GM18526 (cell line): ENCODE measurements around the gene P2RY6.

Experiments used
- POLR2A ChIP-seq: IDR thresholded peaks from 3 replicates; pipeline ENCODE4 v1.6.1; 2011; ENCODE audit not compliant: insufficient read length; ENCODE audit errors: extremely low read depth

P2RY6 gene

GRCh38 chr11:73234471-73235181, 37.5 kb upstream of the P2RY6 start:
- TF ChIP-seq POLR2A = no peak

- TF ChIP-seq POLR2A = no peak
These were observed 36.8 kb upstream of the P2RY6 start for GRCh38 chr11:73235236-73235786.

GRCh38 chr11:73236205-73236765, 35.9 kb upstream of the P2RY6 start:
- no peak for TF ChIP-seq POLR2A

GRCh38 chr11:73236854-73237253, 35.3 kb upstream of the P2RY6 start:
- no peak for TF ChIP-seq POLR2A

- TF ChIP-seq POLR2A = no peak
These were observed 34.5 kb upstream of the P2RY6 start for GRCh38 chr11:73237471-73238290.

GRCh38 chr11:73239111-73239521, 33.0 kb upstream of the P2RY6 start:
- no peak for TF ChIP-seq POLR2A

- no peak for TF ChIP-seq POLR2A
These were observed 32.5 kb upstream of the P2RY6 start for GRCh38 chr11:73239571-73240189.

- TF ChIP-seq POLR2A = no peak
These were observed 31.9 kb upstream of the P2RY6 start for GRCh38 chr11:73240190-73240781.

- no peak for TF ChIP-seq POLR2A
These were observed 30.8 kb upstream of the P2RY6 start for GRCh38 chr11:73241300-73241699.

- no peak for TF ChIP-seq POLR2A
These were observed 29.7 kb upstream of the P2RY6 start for GRCh38 chr11:73242251-73243092.

GRCh38 chr11:73243093-73243485, 29.0 kb upstream of the P2RY6 start:
- TF ChIP-seq POLR2A = no peak

GRCh38 chr11:73244589-73245240, 27.4 kb upstream of the P2RY6 start:
- no peak for TF ChIP-seq POLR2A

- TF ChIP-seq POLR2A = no peak
These were observed 26.7 kb upstream of the P2RY6 start for GRCh38 chr11:73245461-73245860.

GRCh38 chr11:73246303-73246702, 25.8 kb upstream of the P2RY6 start:
- no peak for TF ChIP-seq POLR2A
